ENCODE measurements around the gene MYO1B. TPM values are rescaled to one million over a fixed set of nuclear protein-coding genes. Genes with fewer than 3 reads are reported as not detected.
A peak's percentile ranks its signal among the peaks of the same experiment; 100 is the strongest.

MYO1B gene
- polyA plus RNA-seq, 1 donor (not counting 4 experiments of a cell fraction or from before 2014, with no cell fraction given), result 277 TPM

- DNase-seq (ENCODE audit: low read depth, low spot score), result no peak
- H3K79me2 ChIP-seq (ENCODE audit: control insufficient read depth, insufficient read depth, low read length), result peaks cover 43% of the 10 kb centered on the region
Observed at GRCh38 chr2:191358325-191359025, 113.3 kb downstream of the MYO1B start.

DNA sequence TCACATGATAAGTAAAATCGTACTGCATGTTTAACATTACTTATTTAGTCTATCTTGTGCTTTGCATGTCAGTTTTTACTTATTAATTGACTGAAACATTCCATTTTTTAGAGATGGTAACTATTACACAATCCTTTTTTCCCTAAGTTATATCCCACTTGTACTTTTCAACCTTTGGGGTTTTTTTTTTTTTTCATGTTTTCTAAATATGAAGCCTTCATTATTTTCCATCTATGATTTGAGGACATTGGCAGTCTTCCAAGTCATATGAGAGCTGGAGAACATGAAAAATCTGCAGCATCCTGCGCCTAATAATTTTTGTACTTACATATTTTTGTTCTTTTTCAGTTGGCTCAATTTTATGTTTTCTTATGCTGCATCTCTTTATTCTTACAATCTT, 113.9 kb downstream of the MYO1B start:
- Histone ChIP-seq H3K9me3 (ENCODE audit: control insufficient read depth, low read depth, low read length) (no peaks in the 10 kb centered on the region), H3K79me2 (ENCODE audit: control insufficient read depth, insufficient read depth, low read length) (peaks cover 40% of the 10 kb centered on the region), H3K4me3 (ENCODE audit: control insufficient read depth in 2 of 3, extremely low read depth in 1 of 3, insufficient read depth in 2 of 3, low read depth in 1 of 3, low read length in 3 of 3) (no peak overlapping the region), H4K20me1 (ENCODE audit: control insufficient read depth, extremely low read depth, insufficient read depth, low read length) (peaks cover 6% of the 10 kb centered on the region), H3K4me2 (ENCODE audit: control insufficient read depth, extremely low read depth, insufficient read depth, low read depth, low read length) (no peak overlapping the region), H3K36me3 (ENCODE audit: control insufficient read depth in 2 of 2, extremely low read depth in 1 of 2, insufficient read depth in 2 of 2, low read length in 2 of 2) (peaks cover 23 to 39% of the 10 kb centered on the region in 2 experiments), H2AFZ (ENCODE audit: control insufficient read depth, low read length) (no peak overlapping the region), H3K4me1 (ENCODE audit: control insufficient read depth, extremely low read depth, insufficient read depth, low read length) (no peaks in the 10 kb centered on the region), H3K27ac (ENCODE audit: control insufficient read depth, insufficient read depth, low read length) (no peak overlapping the region), H3K9ac (ENCODE audit: control insufficient read depth, extremely low read depth, insufficient read depth, low read length) (no peak overlapping the region), H3K27me3 (ENCODE audit: control insufficient read depth, extremely low read depth, insufficient read depth, low read length) (no peaks in the 10 kb centered on the region), H3K9me1 (ENCODE audit: control insufficient read depth, extremely low read depth, insufficient read depth, low read length) (no peaks in the 10 kb centered on the region)
- dilution Hi-C loops (cut with MboI; ENCODE audit: extremely low pct_ligation_motif_present, low sequenced_read_pairs), result no loop called here
- no peak for FAIRE-seq
- no peak for DNase-seq (ENCODE audit: low read depth, low spot score)
- TF ChIP-seq CTCF (optimal IDR thresholded peaks at IDR 0.05 in 1 of 3, IDR thresholded peaks at IDR 0.05 in 1 of 3, conservative IDR thresholded peaks at IDR 0.05 in 1 of 3; ENCODE audit: extremely low read depth in 1 of 3, insufficient read depth in 2 of 3, low read length in 3 of 3) (no peak), EZH2 (IDR thresholded peaks at IDR 0.05; ENCODE audit: low read length) (no peak)

More at GRCh38 chr2:191358325-191359025, 113.3 kb downstream of the MYO1B start:
- H3K9me1 ChIP-seq (ENCODE audit: control insufficient read depth, extremely low read depth, insufficient read depth, low read length), result no peaks in the 10 kb centered on the region
- dilution Hi-C loops (cut with MboI; ENCODE audit: extremely low pct_ligation_motif_present, low sequenced_read_pairs), result no loop called here
- H3K27ac ChIP-seq (ENCODE audit: control insufficient read depth, insufficient read depth, low read length), result no peak overlapping the region
- H3K36me3 ChIP-seq (ENCODE audit: control insufficient read depth in 2 of 2, extremely low read depth in 1 of 2, insufficient read depth in 2 of 2, low read length in 2 of 2), result peaks cover 22 to 44% of the 10 kb centered on the region in 2 experiments
- no peak overlapping the region for H2AFZ ChIP-seq (ENCODE audit: control insufficient read depth, low read length)
- FAIRE-seq, result peak; percentile 69
- H3K9me3 ChIP-seq (ENCODE audit: control insufficient read depth, low read depth, low read length), result no peaks in the 10 kb centered on the region
- no peaks in the 10 kb centered on the region for H3K27me3 ChIP-seq (ENCODE audit: control insufficient read depth, extremely low read depth, insufficient read depth, low read length)
- H3K4me3 ChIP-seq (ENCODE audit: control insufficient read depth in 2 of 3, extremely low read depth in 1 of 3, insufficient read depth in 2 of 3, low read depth in 1 of 3, low read length in 3 of 3), result no peak overlapping the region
- no peak overlapping the region for H3K9ac ChIP-seq (ENCODE audit: control insufficient read depth, extremely low read depth, insufficient read depth, low read length)
- TF ChIP-seq EZH2 (IDR thresholded peaks at IDR 0.05; ENCODE audit: low read length) (no peak), CTCF (optimal IDR thresholded peaks at IDR 0.05 in 1 of 3, IDR thresholded peaks at IDR 0.05 in 1 of 3, conservative IDR thresholded peaks at IDR 0.05 in 1 of 3; ENCODE audit: extremely low read depth in 1 of 3, insufficient read depth in 2 of 3, low read length in 3 of 3) (no peak)
- H4K20me1 ChIP-seq (ENCODE audit: control insufficient read depth, extremely low read depth, insufficient read depth, low read length), result peaks cover 6% of the 10 kb centered on the region
- no peaks in the 10 kb centered on the region for H3K4me1 ChIP-seq (ENCODE audit: control insufficient read depth, extremely low read depth, insufficient read depth, low read length)
- H3K4me2 ChIP-seq (ENCODE audit: control insufficient read depth, extremely low read depth, insufficient read depth, low read depth, low read length), result no peak overlapping the region
